Mammary epithelial cell (primary cell): ENCODE measurements around the gene RAB28.

Experiments used
- EZH2 ChIP-seq: IDR thresholded peaks from 2 replicates; pipeline ENCODE4 v1.6.1; 2012; ENCODE audit warnings: low read length, inconsistent platforms, borderline replicate concordance
- TF ChIP-seq, protein P1 (sequence below), 2 donors: IDR thresholded peaks in 1 of 2; conservative IDR thresholded peaks in 1 of 2; 2 replicates each; pipeline ENCODE4 v1.5.1; 2011 to 2012; ENCODE audit warnings: inconsistent platforms in 2 of 2, low read length in 2 of 2, mild to moderate bottlenecking in 2 of 2, control low read depth in 1 of 2, low read depth in 1 of 2; ENCODE audit not compliant: insufficient read depth in 1 of 2; ENCODE audit errors: extremely low read depth in 1 of 2

DNA sequence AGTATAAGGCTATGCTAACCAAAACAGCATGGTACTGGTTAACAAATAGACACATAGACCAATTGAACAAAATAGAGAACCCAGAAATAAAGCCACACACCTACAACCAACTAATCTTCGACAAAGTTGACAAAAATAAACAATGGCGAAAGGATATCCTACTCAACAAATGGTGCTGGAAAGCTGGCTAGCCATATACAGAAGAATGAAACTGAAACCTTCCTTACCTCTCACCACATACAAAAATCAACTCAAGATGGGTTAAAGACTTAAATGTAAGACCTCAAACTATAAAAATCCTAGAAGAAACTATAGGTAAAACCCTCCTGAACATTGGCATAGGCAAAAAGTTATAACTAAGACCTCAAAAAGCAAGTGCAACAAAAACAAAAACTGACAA lies 47.2 kb downstream of the RAB28 start:
- TF ChIP-seq, protein P1, sequence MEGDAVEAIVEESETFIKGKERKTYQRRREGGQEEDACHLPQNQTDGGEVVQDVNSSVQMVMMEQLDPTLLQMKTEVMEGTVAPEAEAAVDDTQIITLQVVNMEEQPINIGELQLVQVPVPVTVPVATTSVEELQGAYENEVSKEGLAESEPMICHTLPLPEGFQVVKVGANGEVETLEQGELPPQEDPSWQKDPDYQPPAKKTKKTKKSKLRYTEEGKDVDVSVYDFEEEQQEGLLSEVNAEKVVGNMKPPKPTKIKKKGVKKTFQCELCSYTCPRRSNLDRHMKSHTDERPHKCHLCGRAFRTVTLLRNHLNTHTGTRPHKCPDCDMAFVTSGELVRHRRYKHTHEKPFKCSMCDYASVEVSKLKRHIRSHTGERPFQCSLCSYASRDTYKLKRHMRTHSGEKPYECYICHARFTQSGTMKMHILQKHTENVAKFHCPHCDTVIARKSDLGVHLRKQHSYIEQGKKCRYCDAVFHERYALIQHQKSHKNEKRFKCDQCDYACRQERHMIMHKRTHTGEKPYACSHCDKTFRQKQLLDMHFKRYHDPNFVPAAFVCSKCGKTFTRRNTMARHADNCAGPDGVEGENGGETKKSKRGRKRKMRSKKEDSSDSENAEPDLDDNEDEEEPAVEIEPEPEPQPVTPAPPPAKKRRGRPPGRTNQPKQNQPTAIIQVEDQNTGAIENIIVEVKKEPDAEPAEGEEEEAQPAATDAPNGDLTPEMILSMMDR (conservative IDR thresholded peaks at IDR 0.05 in 1 of 2, IDR thresholded peaks at IDR 0.05 in 1 of 2; ENCODE audit: extremely low read depth in 1 of 2, insufficient read depth in 1 of 2, low read depth in 1 of 2, low read length in 2 of 2), result no peak
- TF ChIP-seq EZH2, result no peak
